ENCODE data around the gene SKIC8.
A peak's percentile ranks its signal among the peaks of the same experiment; 100 is the strongest.

The SKIC8 gene

DNA sequence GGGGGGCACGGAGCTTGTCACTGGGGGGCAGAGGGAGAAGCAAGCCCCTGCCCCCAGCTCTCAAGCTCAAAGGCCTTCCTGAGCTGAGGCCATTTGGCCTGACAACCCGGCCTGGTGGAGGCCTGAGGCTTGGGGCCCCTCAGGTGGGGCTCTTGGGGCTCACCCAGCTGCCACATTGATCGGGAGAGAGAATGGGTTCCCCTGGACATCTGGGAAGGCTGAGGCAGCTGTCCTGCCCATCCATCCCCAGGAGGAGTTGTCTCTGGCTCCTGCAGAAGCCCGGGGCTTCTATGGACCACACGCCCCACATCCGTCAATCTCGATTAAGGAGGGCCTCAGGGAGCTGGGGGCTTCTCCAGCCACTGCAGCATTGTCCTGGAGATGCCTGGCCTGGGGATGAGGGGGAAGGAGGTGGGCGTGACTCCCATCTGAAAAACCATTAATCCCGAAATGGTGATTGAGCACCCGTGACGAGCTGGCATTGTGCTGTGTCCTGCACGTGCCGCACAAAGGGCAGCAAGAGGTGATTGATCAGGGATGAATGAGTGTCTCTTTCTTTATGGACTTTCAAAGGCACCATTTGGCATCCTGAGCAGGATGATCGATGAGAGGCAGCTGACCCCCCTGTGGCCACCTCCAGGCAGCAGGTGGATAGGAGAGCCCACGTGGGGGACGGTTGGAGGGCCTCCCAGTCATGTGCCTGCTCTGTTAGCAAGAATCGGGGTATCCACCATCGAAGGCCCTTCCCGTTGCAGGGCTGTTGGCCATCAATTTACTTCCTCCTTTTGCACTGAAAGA lies 23.5 kb upstream of the SKIC8 start:
- DNase-seq (ENCODE audit: low read depth), result no peak
- H3K4me3 ChIP-seq (ENCODE audit: low read depth, low read length), result no peak overlapping the region

DNA sequence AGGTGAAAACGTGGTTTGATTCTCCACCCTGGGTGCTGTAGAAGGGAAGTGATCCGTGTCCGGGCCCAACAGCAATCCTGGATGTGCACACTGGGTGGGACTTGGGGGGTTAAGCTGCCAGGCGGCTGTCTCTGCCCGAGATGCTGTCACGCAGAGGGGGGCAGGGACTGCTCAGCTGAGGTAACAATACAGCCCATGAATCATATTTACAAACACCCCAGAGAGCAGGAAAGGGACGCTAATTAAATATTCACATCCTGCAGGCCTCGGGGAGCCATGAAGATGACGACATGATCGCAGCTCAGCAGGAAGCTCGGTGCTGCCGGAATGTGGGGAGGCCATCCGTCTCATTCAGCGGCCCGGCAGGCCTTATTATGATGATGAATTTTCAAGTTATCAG lies 22.8 kb upstream of the SKIC8 start:
- H3K4me3 ChIP-seq (ENCODE audit: low read depth, low read length), result no peak overlapping the region
- DNase-seq (ENCODE audit: low read depth), result peak; percentile 24

DNA sequence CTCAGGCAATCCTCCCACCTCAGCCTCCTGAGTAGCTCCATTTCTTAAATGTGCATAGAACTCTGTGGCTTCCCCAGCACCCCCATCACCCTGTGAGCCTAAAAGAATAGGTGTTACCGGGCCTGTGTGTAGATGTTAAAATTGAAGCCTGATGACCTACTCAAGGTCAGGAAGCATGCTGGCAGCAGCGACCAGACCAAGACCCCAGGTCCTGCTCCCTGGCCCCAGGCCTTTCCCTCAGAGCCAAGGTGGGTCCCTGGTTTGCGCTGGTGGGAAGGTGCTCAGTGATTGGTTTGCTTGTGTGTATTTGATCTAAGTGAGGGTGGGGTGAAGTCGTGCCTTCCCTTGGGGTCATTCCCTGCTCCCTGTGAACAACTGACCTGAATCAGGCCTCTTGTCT lies 22.4 kb upstream of the SKIC8 start:
- DNase-seq (ENCODE audit: low read depth), result no peak

DNA sequence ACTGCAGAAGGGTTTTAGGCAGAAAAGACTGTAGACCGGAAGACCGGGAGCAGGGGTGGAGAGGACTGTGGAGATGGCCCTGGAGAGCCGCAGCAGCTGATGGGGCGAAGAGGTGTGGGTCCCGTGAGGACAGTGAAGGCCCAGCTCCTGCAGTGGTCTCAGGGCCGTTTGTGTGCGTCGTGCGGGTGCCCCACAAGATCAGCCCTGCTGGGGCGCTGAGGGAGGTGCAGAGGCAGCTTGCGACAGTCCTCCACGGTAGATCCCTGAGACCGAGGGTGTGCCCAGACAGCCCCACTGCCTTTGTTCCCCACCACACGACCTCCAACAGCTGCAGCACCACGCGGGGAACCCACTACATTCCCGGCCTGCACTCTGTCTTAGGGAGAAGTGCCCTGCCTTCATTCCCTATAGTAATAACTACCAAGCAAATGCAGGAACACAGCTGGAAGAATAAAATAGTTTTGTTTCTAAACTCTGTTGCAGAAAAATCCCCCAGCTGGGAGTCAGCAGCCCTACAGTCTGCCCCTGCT lies 21.7 kb upstream of the SKIC8 start:
- H3K4me3 ChIP-seq (ENCODE audit: low read depth, low read length), result no peak overlapping the region
- DNase-seq (ENCODE audit: low read depth), result no peak

More for the DNA sequence above, 22.4 kb upstream of the SKIC8 start:
- H3K4me3 ChIP-seq (ENCODE audit: low read depth, low read length), result no peak overlapping the region

DNA sequence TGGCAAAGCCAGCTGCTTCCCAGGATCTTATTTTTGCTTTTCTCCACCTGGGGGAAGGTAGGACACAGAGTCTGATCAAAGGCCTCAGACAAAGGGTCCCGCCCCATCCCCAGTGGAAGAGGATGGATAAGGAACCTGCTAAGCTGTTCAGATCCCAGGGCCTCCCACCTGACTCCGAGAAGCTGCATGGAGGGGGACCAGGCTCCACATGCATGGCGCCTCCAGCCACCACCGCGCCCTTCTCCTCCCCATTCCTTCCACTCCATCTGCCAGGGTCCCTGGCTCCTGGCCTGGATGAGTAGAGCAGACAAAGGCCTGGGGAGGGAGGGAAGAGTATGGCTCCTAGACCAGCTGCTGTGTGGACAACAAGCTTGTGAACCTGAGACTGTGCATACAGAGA lies 20.8 kb upstream of the SKIC8 start:
- no peak overlapping the region for H3K4me3 ChIP-seq (ENCODE audit: low read depth, low read length)
- no peak for DNase-seq (ENCODE audit: low read depth)

DNA sequence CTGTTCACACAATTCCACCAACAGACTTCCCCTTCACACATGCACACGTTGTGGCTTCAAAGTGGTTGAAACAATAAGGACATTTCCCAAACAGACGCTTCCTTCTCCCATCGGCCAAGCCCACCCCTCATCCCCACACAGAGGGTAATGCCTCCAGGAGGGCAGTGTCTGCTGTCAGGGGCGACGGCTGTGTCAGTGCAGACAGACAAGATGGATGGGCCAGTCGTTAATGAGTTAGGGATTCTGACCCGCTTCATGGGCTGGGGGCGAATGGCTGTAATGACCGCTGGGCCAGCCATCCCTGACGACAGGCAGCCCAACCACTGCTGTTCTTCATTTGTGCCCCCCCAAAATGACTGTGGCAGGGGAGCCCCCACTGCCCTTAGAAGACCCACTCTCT lies 20.2 kb upstream of the SKIC8 start:
- no peak overlapping the region for H3K4me3 ChIP-seq (ENCODE audit: low read depth, low read length)
- no peak for DNase-seq (ENCODE audit: low read depth)

DNA sequence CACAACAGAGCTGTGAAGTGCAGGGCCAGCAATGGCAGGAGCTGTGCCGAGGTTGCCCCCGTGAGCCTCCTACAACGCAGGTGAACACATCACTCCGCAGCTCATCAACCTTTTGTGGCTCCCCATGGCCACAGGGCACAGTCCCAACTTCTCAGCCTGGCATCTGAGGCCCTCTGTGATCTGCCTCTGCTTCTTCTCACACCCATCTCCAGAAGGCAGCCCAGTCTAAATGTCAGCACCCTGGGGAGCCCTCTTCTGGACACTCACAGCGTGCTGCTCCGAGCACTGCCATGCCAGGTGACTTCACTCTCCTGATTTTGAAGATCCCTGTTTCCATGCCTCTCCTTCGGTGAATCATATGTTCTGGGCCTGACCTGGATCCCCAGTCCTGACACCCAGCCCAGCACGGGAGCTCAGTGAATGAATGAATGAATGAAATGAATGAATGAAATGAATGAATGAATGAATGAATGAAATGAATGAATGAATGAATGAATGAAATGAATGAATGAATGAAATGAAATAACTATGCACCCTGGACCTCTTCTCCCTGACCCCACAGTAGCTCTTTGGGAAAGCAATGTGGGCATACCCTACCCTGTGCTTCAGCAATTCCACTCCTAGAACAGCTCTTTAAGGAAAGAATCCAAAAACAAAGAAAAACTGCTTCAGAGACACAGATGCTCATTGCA lies 17.9 kb upstream of the SKIC8 start:
- H3K4me3 ChIP-seq (ENCODE audit: low read depth, low read length), result no peak overlapping the region
- DNase-seq (ENCODE audit: low read depth), result no peak

DNA sequence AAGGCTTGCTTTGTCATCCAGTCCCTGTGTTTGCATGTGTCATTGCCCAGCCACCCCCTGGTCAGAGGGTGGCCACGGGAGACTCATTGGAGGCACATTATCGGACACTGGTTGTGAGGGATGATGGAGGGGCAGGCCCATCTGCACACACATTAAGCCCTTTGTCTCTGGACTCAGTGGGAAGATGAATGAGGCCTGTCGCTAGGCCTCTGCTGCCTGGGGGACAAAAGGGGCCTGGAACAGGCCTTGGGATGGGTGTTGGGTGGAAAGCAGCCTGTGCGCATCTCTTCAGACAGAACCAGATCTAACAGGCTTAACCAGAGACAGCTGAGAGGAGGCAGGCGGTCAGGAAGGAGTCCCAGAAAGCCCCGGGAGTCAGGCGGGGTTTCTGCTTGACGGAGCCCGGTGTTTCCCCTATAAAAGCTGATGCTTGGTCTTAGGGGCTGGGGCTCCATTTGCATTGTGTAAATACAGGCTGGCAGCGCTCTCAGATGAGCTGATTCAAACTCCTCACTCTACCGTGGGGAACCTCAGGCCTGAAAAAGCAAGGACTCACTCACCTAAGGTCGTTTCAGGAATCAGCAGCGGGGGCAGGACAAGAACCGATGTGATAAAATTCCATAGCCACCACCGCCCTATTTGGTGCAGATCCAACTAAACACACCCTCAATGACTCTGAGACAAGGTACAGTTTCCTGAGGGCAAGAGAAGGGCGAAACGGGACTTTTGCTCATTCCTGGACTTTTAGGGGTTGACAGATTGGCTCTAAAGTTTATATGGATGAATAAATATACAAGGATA lies 17.1 kb upstream of the SKIC8 start:
- no peak for DNase-seq (ENCODE audit: low read depth)
- H3K4me3 ChIP-seq (ENCODE audit: low read depth, low read length), result no peak overlapping the region

DNA sequence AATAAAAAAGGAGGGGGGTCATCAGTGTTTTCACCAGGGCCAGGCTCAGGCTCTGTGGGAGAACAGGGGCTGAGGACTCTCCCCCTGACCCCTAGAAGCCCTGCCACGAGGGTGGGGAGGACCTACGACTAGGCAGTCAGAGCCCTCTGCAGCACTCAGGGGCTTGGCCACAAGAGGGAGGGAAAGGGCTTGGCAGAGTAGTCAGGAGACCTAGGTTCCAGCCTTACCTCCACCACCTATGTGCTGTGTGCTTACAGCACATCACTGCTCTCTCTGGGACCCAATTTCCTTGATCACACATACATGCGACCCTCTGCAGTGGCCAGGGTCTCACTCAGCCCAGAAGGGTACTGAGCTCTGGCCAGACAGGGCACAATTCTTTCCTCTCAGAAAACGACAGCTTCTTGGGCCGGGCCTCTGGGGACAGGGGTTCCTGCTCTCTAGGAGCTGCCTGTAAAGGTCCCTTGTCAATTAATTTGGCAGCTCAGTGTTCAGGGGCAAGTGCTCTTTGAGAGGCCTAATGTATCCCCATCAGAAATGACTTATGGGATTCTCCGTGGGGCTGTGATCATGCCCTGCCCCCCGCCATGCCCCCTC lies 16.4 kb upstream of the SKIC8 start:
- no peak for DNase-seq (ENCODE audit: low read depth)

DNA sequence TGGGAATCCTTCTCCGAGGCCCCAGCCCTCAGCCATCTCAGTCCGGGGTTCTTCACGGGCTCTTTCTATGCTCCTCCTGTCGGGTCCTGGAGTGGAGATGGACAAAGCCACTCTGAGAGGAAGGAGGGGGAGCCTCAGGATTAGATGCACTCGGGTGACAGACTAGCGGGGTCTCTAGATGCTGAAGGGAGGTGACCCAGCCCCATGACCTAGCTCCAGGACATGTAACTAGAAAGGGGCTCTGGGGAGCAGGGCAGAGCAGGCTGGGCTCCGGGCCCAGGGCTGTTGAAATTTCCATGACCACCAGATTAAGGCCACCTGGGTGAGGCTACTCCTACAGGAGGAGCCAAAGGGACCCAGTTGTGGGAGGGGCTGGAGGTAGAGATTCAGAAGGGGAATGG lies 14.8 kb upstream of the SKIC8 start:
- no peak overlapping the region for H3K4me3 ChIP-seq (ENCODE audit: low read depth, low read length)
- DNase-seq (ENCODE audit: low read depth), result no peak

More for the DNA sequence above, 16.4 kb upstream of the SKIC8 start:
- no peak overlapping the region for H3K4me3 ChIP-seq (ENCODE audit: low read depth, low read length)

DNA sequence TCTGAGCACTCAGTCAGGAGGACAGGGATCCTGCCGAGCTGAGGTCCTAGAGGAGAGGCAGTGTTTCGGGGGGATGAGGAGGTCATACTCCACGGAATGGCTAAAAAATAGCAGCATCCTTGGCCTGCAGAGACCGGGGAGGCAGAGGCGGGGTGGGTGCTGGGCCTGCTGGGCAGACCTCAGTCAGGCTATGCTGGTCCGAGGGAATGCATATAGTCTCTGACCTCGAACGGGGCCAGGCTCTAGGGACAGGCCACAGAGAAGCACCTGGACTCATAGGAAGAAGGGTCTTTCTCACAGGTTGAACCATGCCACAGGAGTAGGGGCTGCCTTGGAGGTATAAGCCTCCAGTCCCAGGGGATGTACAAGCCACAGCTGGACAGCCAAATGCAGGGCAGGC lies 14.0 kb upstream of the SKIC8 start:
- no peak overlapping the region for H3K4me3 ChIP-seq (ENCODE audit: low read depth, low read length)
- no peak for DNase-seq (ENCODE audit: low read depth)

DNA sequence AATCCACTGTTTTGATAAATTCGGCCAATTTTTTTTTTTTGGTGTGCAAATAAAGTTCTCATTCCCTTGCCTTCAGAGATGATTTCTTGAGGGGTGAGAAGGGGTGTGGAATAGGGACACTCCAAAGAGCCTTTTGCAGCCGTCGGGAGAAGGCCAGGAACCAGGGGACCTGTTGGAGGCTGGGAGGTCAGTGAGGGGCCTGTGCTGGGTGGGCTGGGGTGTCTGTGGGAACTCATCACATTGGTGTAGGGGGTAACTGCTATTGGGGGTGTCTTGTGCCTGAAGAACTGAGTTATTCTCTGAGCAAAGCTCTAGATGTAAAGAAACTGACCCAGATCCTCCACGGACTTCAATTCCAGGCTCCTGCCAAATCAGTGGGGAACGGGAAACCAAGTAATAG lies 13.5 kb upstream of the SKIC8 start:
- no peak overlapping the region for H3K4me3 ChIP-seq (ENCODE audit: low read depth, low read length)
- no peak for DNase-seq (ENCODE audit: low read depth)

DNA sequence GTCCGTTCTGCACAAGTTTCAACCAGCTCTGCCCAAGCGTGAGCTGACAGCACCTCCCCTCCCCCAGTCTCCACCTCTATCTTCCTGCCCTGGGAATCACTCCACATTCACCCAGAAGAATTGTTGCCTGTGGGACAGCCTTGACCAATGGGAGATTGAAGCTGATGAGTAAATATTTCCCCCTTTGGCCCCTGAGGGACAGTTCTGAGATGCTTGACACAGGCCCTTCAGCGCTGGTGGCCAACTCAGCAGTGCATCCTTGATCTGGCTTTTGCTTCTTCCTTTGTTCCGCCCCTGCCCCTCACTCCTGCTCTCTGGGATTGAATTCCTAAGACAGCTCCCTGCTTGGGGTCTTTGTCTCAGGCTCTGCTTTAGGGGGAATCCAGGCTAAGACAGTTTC lies 13.1 kb upstream of the SKIC8 start:
- H3K4me3 ChIP-seq (ENCODE audit: low read depth, low read length), result no peak overlapping the region
- no peak for DNase-seq (ENCODE audit: low read depth)

DNA sequence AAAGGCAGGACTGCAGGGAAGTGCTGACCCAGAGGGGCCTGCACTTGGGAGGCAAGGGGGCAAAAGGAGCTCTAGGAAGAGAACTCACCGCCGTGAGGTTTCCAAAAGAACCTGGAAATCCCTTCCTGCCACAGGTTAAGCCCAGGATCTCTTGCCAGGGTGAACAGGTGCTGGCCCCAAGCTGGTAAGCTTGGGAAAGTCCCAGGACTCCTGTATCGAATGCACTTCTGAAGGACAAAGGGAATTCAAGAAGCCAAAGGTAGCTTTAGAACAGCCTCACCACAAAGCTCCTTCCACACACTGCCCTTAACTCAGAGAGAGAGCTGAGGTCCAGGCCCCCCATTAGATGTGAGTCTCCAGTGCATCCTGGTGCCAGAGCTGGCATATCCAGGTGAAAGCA lies 11.9 kb upstream of the SKIC8 start:
- no peak for DNase-seq (ENCODE audit: low read depth)
- no peak overlapping the region for H3K4me3 ChIP-seq (ENCODE audit: low read depth, low read length)

DNA sequence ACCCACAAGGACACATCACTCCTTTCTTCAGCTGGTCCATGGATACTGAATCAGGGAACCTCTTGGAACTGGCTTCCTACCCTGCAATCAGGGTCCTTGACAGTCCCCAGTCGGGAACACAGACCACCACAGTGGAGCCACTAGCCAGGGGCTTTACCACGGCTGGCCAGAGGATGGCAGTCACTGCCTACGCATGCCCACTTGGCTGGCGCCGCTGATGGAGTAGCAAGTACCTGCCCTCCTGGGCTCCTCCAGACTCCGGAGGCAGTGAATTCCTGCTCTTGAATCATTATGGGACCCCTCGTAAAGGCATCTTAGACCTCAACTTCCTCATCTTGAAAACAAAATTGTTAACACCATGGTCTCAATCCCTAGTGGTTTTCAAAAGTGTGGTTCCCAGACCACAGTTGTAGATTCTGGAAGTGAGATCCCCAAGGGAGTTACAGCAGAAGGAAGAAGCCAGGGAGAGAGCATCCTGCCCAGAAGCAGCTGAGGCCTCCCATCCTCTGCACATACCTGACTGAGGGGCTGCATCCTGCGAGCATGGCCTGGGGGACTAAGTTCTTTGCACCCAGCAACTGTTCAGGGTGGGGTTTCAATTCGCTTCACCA lies 9.1 kb upstream of the SKIC8 start:
- DNase-seq (ENCODE audit: low read depth), result no peak
- no peak overlapping the region for H3K4me3 ChIP-seq (ENCODE audit: low read depth, low read length)

DNA sequence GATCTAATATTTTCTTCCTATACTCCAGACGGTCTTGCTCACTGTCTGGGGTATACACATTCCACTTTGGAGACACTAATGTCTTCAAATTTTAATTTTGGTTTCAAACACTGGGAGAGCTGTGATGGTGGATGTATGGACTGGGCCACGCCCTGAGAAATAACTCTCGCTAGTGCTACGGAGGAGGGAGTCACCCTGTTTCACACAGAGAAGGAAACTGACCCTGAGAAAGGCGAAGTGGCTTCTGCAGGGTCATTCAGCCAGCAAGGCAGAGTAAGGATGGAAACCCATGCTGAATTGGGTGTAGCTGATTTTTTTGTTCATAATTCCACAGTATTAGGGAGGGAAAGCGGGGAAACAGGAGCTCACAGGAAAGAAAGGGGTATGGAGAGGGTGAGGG lies 8.6 kb upstream of the SKIC8 start:
- H3K4me3 ChIP-seq (ENCODE audit: low read depth, low read length), result no peak overlapping the region
- no peak for DNase-seq (ENCODE audit: low read depth)

DNA sequence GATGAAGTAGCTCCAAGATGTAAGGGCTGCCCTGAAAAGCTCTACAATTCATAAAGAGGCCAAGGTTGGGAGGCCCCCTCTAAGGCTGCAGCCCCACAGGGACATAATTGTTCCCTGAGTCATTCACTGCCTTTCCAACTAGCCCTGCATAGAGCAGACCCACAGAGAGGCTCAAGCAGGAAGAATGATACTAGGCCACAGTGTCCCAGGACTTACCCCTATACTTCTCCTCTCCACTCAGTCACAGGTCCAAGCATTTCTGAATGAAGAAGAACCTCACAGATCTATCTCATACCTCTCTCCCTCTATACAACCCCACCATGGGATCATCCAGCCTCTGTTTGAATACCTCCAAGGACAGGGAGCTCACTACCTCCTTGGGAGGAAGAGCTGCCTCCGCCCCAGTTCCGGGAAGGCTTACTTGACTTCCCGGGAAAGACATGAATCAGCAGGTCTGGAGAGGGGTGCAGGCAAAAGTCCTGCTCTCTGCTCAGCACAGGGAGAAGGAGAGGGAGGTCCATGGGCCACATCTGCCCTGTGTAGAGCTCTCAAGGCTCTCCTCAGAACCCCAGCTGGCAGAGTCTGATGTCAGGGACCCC lies 6.9 kb upstream of the SKIC8 start:
- peak; percentile 66 for DNase-seq (ENCODE audit: low read depth)

DNA sequence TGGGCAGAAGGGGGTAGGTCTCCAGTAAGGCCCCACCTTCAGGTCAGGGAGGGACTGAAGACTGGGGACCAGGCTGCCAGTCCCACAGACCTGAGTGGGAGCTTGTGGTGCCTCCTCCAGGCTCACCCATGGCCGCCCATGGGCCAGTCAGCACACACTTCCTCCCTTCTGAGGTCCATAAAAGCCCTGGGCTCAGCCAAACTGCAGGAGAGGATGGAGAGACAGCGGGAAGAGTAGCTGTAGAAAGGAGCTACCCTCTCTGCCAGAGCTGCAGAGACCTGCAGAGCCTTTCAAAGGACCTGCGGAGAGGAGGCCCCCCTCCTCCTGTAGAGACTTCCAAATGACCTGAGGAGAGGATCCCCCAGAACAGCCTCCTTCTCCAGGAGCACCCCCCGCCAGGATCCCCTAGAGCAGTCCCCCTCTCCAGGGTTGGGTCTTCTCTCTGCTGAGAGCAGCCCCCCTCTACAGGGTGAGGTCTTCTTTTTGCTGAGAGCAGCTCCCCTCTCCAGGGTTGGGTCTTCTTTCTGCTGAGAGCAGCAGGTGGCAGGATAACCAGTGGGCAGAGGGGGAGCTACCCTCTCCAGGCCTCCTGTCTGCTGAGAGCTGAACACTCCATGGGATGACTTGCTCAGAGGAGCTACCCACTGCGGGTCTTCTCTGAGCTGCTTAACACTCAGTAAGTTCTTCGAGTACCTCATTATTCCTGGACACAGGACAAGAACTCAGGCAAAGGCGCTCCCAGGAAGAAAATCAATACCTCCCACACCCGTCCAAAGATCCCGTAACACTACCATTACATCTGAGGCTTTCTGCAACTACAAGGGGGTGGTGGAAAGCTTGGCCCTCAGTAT lies 5.0 kb upstream of the SKIC8 start:
- no peak for DNase-seq (ENCODE audit: low read depth)
- H3K4me3 ChIP-seq (ENCODE audit: low read depth, low read length), result no peak overlapping the region

More for the DNA sequence above, 6.9 kb upstream of the SKIC8 start:
- no peak overlapping the region for H3K4me3 ChIP-seq (ENCODE audit: low read depth, low read length)

Measured in skeletal muscle cell (primary cell).